ENCODE data around the gene RXRB. TPM values are rescaled to one million over a fixed set of nuclear protein-coding genes. Genes with fewer than 3 reads are reported as not detected.
"Not testable (repeated sequence)": the region's sequence is repeated elsewhere in the genome, so short reads cannot be mapped to it uniquely, and the experiment has no call there.

Gene RXRB
- polyA plus RNA-seq, 1 donor (not counting 4 experiments of a cell fraction or from before 2014, with no cell fraction given), result 23.2 TPM

DNA sequence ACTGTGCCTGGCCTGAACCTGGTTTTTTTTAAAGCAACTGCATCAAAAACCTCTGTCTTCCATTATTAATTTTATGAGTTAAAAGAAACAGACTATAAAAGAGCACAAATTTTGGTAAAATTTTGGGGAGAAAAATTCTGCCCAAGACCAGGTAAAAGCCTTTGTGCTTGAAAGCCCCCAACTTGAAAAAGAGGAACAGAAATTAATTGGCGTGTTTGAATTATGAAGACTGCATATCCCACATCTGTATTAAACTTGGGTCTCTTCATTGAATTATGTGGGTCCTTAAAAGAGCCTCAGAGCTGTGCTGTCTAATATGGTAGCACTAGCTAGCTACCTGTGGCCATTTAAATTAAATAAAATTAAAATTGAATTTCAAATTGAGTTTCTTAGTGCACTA is 49.4 kb downstream of the RXRB start:
- H3K27ac ChIP-seq (ENCODE audit: control insufficient read depth, insufficient read depth, low read length), result no peak overlapping the region
- no peaks in the 10 kb centered on the region for H3K9me1 ChIP-seq (ENCODE audit: control insufficient read depth, extremely low read depth, insufficient read depth, low read length)
- dilution Hi-C loops (cut with MboI; ENCODE audit: extremely low pct_ligation_motif_present, low sequenced_read_pairs), result no loop called here
- no peaks in the 10 kb centered on the region for H4K20me1 ChIP-seq (ENCODE audit: control insufficient read depth, extremely low read depth, insufficient read depth, low read length)
- no peaks in the 10 kb centered on the region for H3K9me3 ChIP-seq (ENCODE audit: control insufficient read depth, low read depth, low read length)
- no peaks in the 10 kb centered on the region for H3K27me3 ChIP-seq (ENCODE audit: control insufficient read depth, extremely low read depth, insufficient read depth, low read length)
- no peak overlapping the region for H2AFZ ChIP-seq (ENCODE audit: control insufficient read depth, low read length)
- H3K79me2 ChIP-seq (ENCODE audit: control insufficient read depth, insufficient read depth, low read length), result no peaks in the 10 kb centered on the region
- DNase-seq (ENCODE audit: low read depth, low spot score) (no peak), FAIRE-seq (no peak)
- H3K4me1 ChIP-seq (ENCODE audit: control insufficient read depth, extremely low read depth, insufficient read depth, low read length), result no peaks in the 10 kb centered on the region
- no peak overlapping the region for H3K4me2 ChIP-seq (ENCODE audit: control insufficient read depth, extremely low read depth, insufficient read depth, low read depth, low read length)
- TF ChIP-seq EZH2 (IDR thresholded peaks at IDR 0.05; ENCODE audit: low read length), result no peak
- H3K36me3 ChIP-seq (ENCODE audit: control insufficient read depth in 2 of 2, extremely low read depth in 1 of 2, insufficient read depth in 2 of 2, low read length in 2 of 2), result no peaks in the 10 kb centered on the region
- no peak overlapping the region for H3K9ac ChIP-seq (ENCODE audit: control insufficient read depth, extremely low read depth, insufficient read depth, low read length)
- H3K4me3 ChIP-seq (ENCODE audit: control insufficient read depth in 2 of 3, extremely low read depth in 1 of 3, insufficient read depth in 2 of 3, low read depth in 1 of 3, low read length in 3 of 3), result no peak overlapping the region

DNA sequence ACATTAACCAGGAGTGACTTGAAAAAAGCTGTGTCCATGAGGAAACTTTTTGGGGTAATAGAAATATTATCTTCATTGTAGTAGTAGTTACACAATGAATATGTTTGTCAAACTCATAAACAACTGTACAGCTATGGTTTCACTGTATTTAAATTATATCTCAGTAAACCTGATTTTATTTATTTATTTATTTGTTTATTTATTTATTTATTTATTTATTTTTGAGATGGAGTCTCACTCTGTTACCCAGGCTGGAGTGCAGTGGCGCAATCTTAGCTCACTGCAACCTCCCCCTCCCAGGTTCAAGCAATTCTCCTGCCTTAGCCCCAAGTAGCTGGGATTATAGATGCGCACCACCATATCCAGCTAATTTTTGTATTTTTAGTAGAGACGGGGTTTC is 49.9 kb downstream of the RXRB start:
- H3K27ac ChIP-seq (ENCODE audit: control insufficient read depth, insufficient read depth, low read length); H3K27me3 ChIP-seq (ENCODE audit: control insufficient read depth, extremely low read depth, insufficient read depth, low read length); H4K20me1 ChIP-seq (ENCODE audit: control insufficient read depth, extremely low read depth, insufficient read depth, low read length); FAIRE-seq; DNase-seq (ENCODE audit: low read depth, low spot score); H3K9me1 ChIP-seq (ENCODE audit: control insufficient read depth, extremely low read depth, insufficient read depth, low read length); H3K79me2 ChIP-seq (ENCODE audit: control insufficient read depth, insufficient read depth, low read length); H3K9me3 ChIP-seq (ENCODE audit: control insufficient read depth, low read depth, low read length); H3K4me2 ChIP-seq (ENCODE audit: control insufficient read depth, extremely low read depth, insufficient read depth, low read depth, low read length); H3K36me3 ChIP-seq (ENCODE audit: control insufficient read depth in 2 of 2, extremely low read depth in 1 of 2, insufficient read depth in 2 of 2, low read length in 2 of 2); H2AFZ ChIP-seq (ENCODE audit: control insufficient read depth, low read length); H3K9ac ChIP-seq (ENCODE audit: control insufficient read depth, extremely low read depth, insufficient read depth, low read length); dilution Hi-C loops (cut with MboI; ENCODE audit: extremely low pct_ligation_motif_present, low sequenced_read_pairs); H3K4me3 ChIP-seq (ENCODE audit: control insufficient read depth in 2 of 3, extremely low read depth in 1 of 3, insufficient read depth in 2 of 3, low read depth in 1 of 3, low read length in 3 of 3); H3K4me1 ChIP-seq (ENCODE audit: control insufficient read depth, extremely low read depth, insufficient read depth, low read length): not testable (repeated sequence)

DNA sequence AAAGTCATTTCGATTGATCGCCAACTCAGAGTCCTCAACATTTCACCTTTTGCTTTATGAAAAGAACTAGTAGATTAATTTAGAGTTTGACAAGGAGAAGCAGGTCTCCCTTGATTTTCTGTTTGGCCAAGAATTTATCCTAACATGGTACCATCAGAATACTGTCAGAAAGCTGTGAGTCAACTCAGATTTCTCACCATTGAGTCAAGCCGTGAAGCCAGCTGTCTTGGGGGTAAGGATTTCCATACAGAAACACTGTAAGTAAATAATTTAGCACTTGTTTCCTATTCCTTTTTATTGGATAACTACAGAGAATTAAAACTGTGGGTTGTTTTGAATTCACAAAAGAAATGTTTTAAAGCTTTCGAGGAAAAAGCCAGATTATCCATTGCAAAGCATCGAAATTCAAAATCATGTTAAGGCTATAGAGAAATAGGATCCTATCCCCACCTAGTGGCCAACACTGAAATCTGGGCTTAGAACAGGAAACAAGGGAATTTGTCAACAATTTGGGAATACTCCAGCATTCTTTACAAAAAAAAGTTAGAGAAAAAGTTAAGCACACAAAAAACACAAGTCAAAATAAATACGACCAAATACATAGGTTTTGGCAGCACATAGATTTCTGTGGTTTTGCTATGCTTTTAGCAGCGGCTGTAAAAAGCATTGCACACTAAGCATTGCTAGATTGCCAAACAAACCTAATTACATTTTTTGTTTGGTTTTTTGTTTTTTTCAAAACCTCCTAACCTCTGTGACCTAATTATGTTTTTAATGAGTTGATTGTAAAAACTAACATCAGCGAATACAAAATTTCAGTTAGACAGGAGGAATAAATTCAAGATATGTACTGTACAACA is 52.4 kb downstream of the RXRB start:
- Histone ChIP-seq H3K27me3 (ENCODE audit: control insufficient read depth, extremely low read depth, insufficient read depth, low read length) (no peaks in the 10 kb centered on the region), H3K9me1 (ENCODE audit: control insufficient read depth, extremely low read depth, insufficient read depth, low read length) (no peaks in the 10 kb centered on the region), H3K79me2 (ENCODE audit: control insufficient read depth, insufficient read depth, low read length) (no peaks in the 10 kb centered on the region), H3K36me3 (ENCODE audit: control insufficient read depth in 2 of 2, extremely low read depth in 1 of 2, insufficient read depth in 2 of 2, low read length in 2 of 2) (no peaks in the 10 kb centered on the region), H4K20me1 (ENCODE audit: control insufficient read depth, extremely low read depth, insufficient read depth, low read length) (no peaks in the 10 kb centered on the region), H3K4me3 (ENCODE audit: control insufficient read depth in 2 of 3, extremely low read depth in 1 of 3, insufficient read depth in 2 of 3, low read depth in 1 of 3, low read length in 3 of 3) (no peak overlapping the region), H2AFZ (ENCODE audit: control insufficient read depth, low read length) (no peak overlapping the region), H3K9ac (ENCODE audit: control insufficient read depth, extremely low read depth, insufficient read depth, low read length) (no peak overlapping the region), H3K27ac (ENCODE audit: control insufficient read depth, insufficient read depth, low read length) (no peak overlapping the region), H3K9me3 (ENCODE audit: control insufficient read depth, low read depth, low read length) (no peaks in the 10 kb centered on the region), H3K4me1 (ENCODE audit: control insufficient read depth, extremely low read depth, insufficient read depth, low read length) (no peaks in the 10 kb centered on the region), H3K4me2 (ENCODE audit: control insufficient read depth, extremely low read depth, insufficient read depth, low read depth, low read length) (no peak overlapping the region)
- TF ChIP-seq, protein P1, sequence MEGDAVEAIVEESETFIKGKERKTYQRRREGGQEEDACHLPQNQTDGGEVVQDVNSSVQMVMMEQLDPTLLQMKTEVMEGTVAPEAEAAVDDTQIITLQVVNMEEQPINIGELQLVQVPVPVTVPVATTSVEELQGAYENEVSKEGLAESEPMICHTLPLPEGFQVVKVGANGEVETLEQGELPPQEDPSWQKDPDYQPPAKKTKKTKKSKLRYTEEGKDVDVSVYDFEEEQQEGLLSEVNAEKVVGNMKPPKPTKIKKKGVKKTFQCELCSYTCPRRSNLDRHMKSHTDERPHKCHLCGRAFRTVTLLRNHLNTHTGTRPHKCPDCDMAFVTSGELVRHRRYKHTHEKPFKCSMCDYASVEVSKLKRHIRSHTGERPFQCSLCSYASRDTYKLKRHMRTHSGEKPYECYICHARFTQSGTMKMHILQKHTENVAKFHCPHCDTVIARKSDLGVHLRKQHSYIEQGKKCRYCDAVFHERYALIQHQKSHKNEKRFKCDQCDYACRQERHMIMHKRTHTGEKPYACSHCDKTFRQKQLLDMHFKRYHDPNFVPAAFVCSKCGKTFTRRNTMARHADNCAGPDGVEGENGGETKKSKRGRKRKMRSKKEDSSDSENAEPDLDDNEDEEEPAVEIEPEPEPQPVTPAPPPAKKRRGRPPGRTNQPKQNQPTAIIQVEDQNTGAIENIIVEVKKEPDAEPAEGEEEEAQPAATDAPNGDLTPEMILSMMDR (optimal IDR thresholded peaks at IDR 0.05 in 1 of 3, IDR thresholded peaks at IDR 0.05 in 1 of 3, conservative IDR thresholded peaks at IDR 0.05 in 1 of 3; ENCODE audit: extremely low read depth in 1 of 3, insufficient read depth in 2 of 3, low read length in 3 of 3), result peak in 2 of 3 experiments; percentile 71
- no peak for TF ChIP-seq EZH2 (IDR thresholded peaks at IDR 0.05; ENCODE audit: low read length)
- peak; percentile 84 for FAIRE-seq
- dilution Hi-C loops (cut with MboI; ENCODE audit: extremely low pct_ligation_motif_present, low sequenced_read_pairs), result no loop called here
- DNase-seq (ENCODE audit: low read depth, low spot score), result no peak

All from keratinocyte (primary cell).